A549 (cell line): ENCODE results near the gene MAPKAPK2. TPM values are rescaled to one million over a fixed set of nuclear protein-coding genes. Genes with fewer than 3 reads are reported as not detected.

Experiments used
- ATAC-seq, 2 experiments: fragments of 200-7000 bp in 1 of 2; fragments of >200 bp in 1 of 2; cut with Nextera tagmentation in 1 of 2; cut with Tn5 transposase in 1 of 2; 3 replicates each; pipeline versions ENCODE4 v1.8.0 to v1.9.1; 2018 to 2020; ENCODE audit warnings: mild to moderate bottlenecking in 1 of 2, moderate library complexity in 1 of 2
- CTCF ChIA-PET: fragments of 300-600 bp; sonication (Branson Sonifier 250); formaldehyde crosslinking; extraction: SDS; loops from one replicate; lab custom pipeline; 2021; ENCODE audit warnings: antibody characterized with exemption, inconsistent platforms; lab: Yijun Ruan, JAX
- POLR2A ChIA-PET: fragments of 350-600 bp; formaldehyde crosslinking; extraction: SDS; loops from one replicate; lab custom pipeline; 2021; ENCODE audit warnings: antibody characterized with exemption, inconsistent platforms; lab: Yijun Ruan, JAX
- DNase-seq, 2 experiments: peaks; one replicate each; pipeline versions ENCODE4 v3.0.0 to v3.0.0-alpha.2; 2011 to 2016; ENCODE audit warnings: low read depth in 1 of 2, low spot score in 1 of 2
- FAIRE-seq: peaks from 2 replicates; lab custom pipeline; 2011; peaks lifted over from hg19 to GRCh38; lab: Jason Lieb, UNC
- H3K27ac ChIP-seq, 2 experiments: fragments of >200 bp; sonication (Bioruptor Twin); formaldehyde crosslinking; 3 replicates each; pipeline ENCODE4 v1.5.1; 2016 to 2017
- H3K4me1 ChIP-seq: fragments of >200 bp; sonication (Bioruptor Twin); formaldehyde crosslinking; 3 replicates; pipeline ENCODE4 v1.6.1; 2016
- H3K4me2 ChIP-seq: fragments of >200 bp; sonication (Bioruptor Twin); formaldehyde crosslinking; 3 replicates; pipeline ENCODE4 v1.6.1; 2016
- H3K4me3 ChIP-seq: fragments of >200 bp; sonication (Bioruptor Twin); formaldehyde crosslinking; 3 replicates; pipeline ENCODE4 v1.5.1; 2016
- H3K9me3 ChIP-seq: fragments of >200 bp; sonication (Bioruptor Twin); formaldehyde crosslinking; 3 replicates; pipeline ENCODE4 v1.6.1; 2016
- ATOH8 ChIP-seq: fragments of 250-450 bp; sonication (Bioruptor Pico); IDR thresholded peaks from 2 replicates; pipeline ENCODE4 v1.5.0; 2020; ENCODE audit warnings: low read depth, mild to moderate bottlenecking, moderate library complexity
- CBX2 ChIP-seq: fragments of 200-600 bp; sonication (generic); IDR thresholded peaks from 2 replicates; pipeline ENCODE4 v1.6.1; 2016; ENCODE audit warnings: low read depth, mild to moderate bottlenecking, borderline replicate concordance
- CEBPB ChIP-seq, 2 experiments: fragments of >200 bp in 1 of 2; sonication (Bioruptor Twin) in 1 of 2; formaldehyde crosslinking in 1 of 2; IDR thresholded peaks; 2 replicates each; pipeline ENCODE4 v1.6.1; 2012 to 2016
- EP300 ChIP-seq, 2 experiments: fragments of >200 bp; sonication (Bioruptor Twin); formaldehyde crosslinking; IDR thresholded peaks; 2 replicates in 1 of 2; 3 replicates in 1 of 2; pipeline ENCODE4 v1.6.1; 2016 to 2017
- ESRRA ChIP-seq: fragments of 150-350 bp; IDR thresholded peaks from 2 replicates; pipeline ENCODE4 v1.6.1; 2014; ENCODE audit warnings: mild to moderate bottlenecking, low read length, borderline replicate concordance
- FOSL2 ChIP-seq, 2 experiments: fragments of 450-650 bp in 1 of 2; fragments of >200 bp in 1 of 2; sonication (Bioruptor Twin) in 1 of 2; formaldehyde crosslinking; IDR thresholded peaks; 2 replicates each; pipeline versions ENCODE4 v1.5.0 to v1.6.1; 2016 to 2020; ENCODE audit warnings: mild to moderate bottlenecking in 1 of 2, moderate library complexity in 1 of 2
- GATA3 ChIP-seq: IDR thresholded peaks from 2 replicates; pipeline ENCODE4 v1.6.1; 2012; ENCODE audit warnings: borderline replicate concordance
- HOXB13 ChIP-seq: fragments of 250-450 bp; sonication (Bioruptor Pico); IDR thresholded peaks from 2 replicates; pipeline ENCODE4 v1.5.0; 2020; ENCODE audit warnings: low read depth, mild to moderate bottlenecking, moderate library complexity
- HOXB5 ChIP-seq: fragments of 250-450 bp; sonication (Bioruptor Pico); IDR thresholded peaks from 2 replicates; pipeline ENCODE4 v1.5.0; 2020; ENCODE audit warnings: mild to moderate bottlenecking, moderate library complexity
- JUN ChIP-seq, 2 experiments: fragments of >200 bp; sonication (Bioruptor Twin); formaldehyde crosslinking; IDR thresholded peaks; 2 replicates in 1 of 2; 3 replicates in 1 of 2; pipeline ENCODE4 v1.6.1; 2016 to 2017
- JUNB ChIP-seq: fragments of >200 bp; sonication (Bioruptor Twin); formaldehyde crosslinking; IDR thresholded peaks from 2 replicates; pipeline ENCODE4 v1.6.1; 2016
- MAFK ChIP-seq: fragments of 450-650 bp; IDR thresholded peaks from 2 replicates; pipeline ENCODE4 v1.6.1; 2014; ENCODE audit not compliant: partially characterized antibody
- MAX ChIP-seq: IDR thresholded peaks from 2 replicates; pipeline ENCODE4 v1.6.1; 2012
- MAZ ChIP-seq: fragments of 150-350 bp; IDR thresholded peaks from 2 replicates; pipeline ENCODE4 v1.6.1; 2014; ENCODE audit warnings: antibody characterized with exemption, low read depth, low read length, borderline replicate concordance
- MYC ChIP-seq: IDR thresholded peaks from 2 replicates; pipeline ENCODE4 v1.6.1; 2012; ENCODE audit warnings: mild to moderate bottlenecking, inconsistent platforms, low read length, improper control_type of control experiment, borderline replicate concordance
- NPAS2 ChIP-seq: fragments of 250-450 bp; sonication (Bioruptor Pico); IDR thresholded peaks from 2 replicates; pipeline ENCODE4 v1.8.0; 2022; ENCODE audit warnings: mild to moderate bottlenecking, moderate library complexity, borderline replicate concordance
- NR3C1 ChIP-seq: fragments of >200 bp; sonication (Bioruptor Twin); formaldehyde crosslinking; IDR thresholded peaks from 3 replicates; pipeline ENCODE4 v1.6.1; 2017
- RARB ChIP-seq: fragments of 250-450 bp; sonication (Bioruptor Pico); IDR thresholded peaks from 2 replicates; pipeline ENCODE4 v1.8.0; 2021; ENCODE audit warnings: mild to moderate bottlenecking, moderate library complexity
- RCOR1 ChIP-seq: fragments of 150-350 bp; IDR thresholded peaks from 2 replicates; pipeline ENCODE4 v1.6.1; 2014; ENCODE audit warnings: antibody characterized with exemption, low read length, low read depth
- RFX5 ChIP-seq: fragments of 450-650 bp; IDR thresholded peaks from 2 replicates; pipeline ENCODE4 v1.7.1; 2014; ENCODE audit warnings: antibody characterized with exemption, mild to moderate bottlenecking, moderate library complexity
- ZC3H11A ChIP-seq: fragments of 450-650 bp; IDR thresholded peaks from 2 replicates; pipeline ENCODE4 v1.6.1; 2014; ENCODE audit warnings: antibody characterized with exemption, mild to moderate bottlenecking
- ZNF302 ChIP-seq: fragments of 250-450 bp; sonication (Bioruptor Pico); IDR thresholded peaks from 2 replicates; pipeline ENCODE4 v1.9.0; 2021; ENCODE audit warnings: inconsistent platforms, mild to moderate bottlenecking, moderate library complexity
- WGBS: methylation state at CpG from one replicate; pipeline ENCODE4 v1.1.6; 2017; ENCODE audit errors: missing lambda C conversion rate; 5-methylcytosine and 5-hydroxymethylcytosine counted together
- polyA plus RNA-seq, 4 experiments: library from polyadenylated mRNA; depleted of rRNA in 3 of 4; stranded (reverse); fragments of >200 nt; fragmentation: RNase III in 1 of 4; extraction: RNeasy Plus Mini Kit Qiagen cat#74134 plus additional on column Dnase treatment in 1 of 4; gene quantifications; 2 replicates in 3 of 4; 3 replicates in 1 of 4; pipeline ENCODE4 v1.2.3, GENCODE V29; 2011 to 2017

MAPKAPK2 gene
- polyA plus RNA-seq, 2 of the 4 experiments (the other 2 are of a cell fraction) = 37.2 to 43.0 TPM

- DNase-seq = peak in 1 of 2 experiments; percentile 66
- FAIRE-seq = no peak
- Histone ChIP-seq H3K4me2 (peak overlapping the region; percentile 76), H3K4me1 (peaks cover 94% of the 10 kb centered on the region), H3K27ac (peak overlapping the region; percentile 74 to 85), H3K9me3 (no peaks in the 10 kb centered on the region), H3K4me3 (no peak overlapping the region)
- ChIA-PET CTCF (interaction anchor here (1.8 to 12.1 kb wide), 5 partner anchors 11 to 198 kb away, joined by 6 to 116 read pairs (median 10); no protein-coding TSS in a partner anchor), POLR2A (interaction anchor here (2.1 kb wide), 1 partner anchor 29 kb away, joined by 4 read pairs; the partner anchor contains the start of gene MAPKAPK2)
- 29% methylated on average over 6 of the region's 6 CpGs for WGBS
- peak; percentile 30 to 52; a peak in 4 of 6 replicates for ATAC-seq
- TF ChIP-seq GATA3 (peak; percentile 39; the same call in 1 of the 2 replicates), MYC (no peak), MAFK (peak; percentile 38)
Observed at GRCh38 chr1:206713910-206714312, 29.2 kb downstream of the MAPKAPK2 start.

GRCh38 chr1:206714331-206715058, 29.8 kb downstream of the MAPKAPK2 start:
- Histone ChIP-seq H3K27ac (peak overlapping the region; percentile 74 to 85), H3K9me3 (no peaks in the 10 kb centered on the region), H3K4me2 (peak overlapping the region; percentile 76), H3K4me3 (no peak overlapping the region), H3K4me1 (peaks cover 94% of the 10 kb centered on the region)
- FAIRE-seq = no peak
- TF ChIP-seq JUN (IDR thresholded peaks at IDR 0.05) = peak in 1 of 2 experiments; percentile 79; a peak in 2 of 5 replicates
- no peak for TF ChIP-seq GATA3
- no peak for TF ChIP-seq NR3C1
- TF ChIP-seq EP300 (IDR thresholded peaks at IDR 0.05) = peak in 1 of 2 experiments; percentile 25; a peak in 1 of 5 replicates
- TF ChIP-seq ZNF302 = no peak
- no peak for TF ChIP-seq ZC3H11A
- no peak for TF ChIP-seq ESRRA
- no peak for TF ChIP-seq RCOR1
- no peak for TF ChIP-seq MAX
- TF ChIP-seq HOXB5 = no peak
- peak; percentile 67; the same call in 1 of the 2 replicates for TF ChIP-seq FOSL2 (IDR thresholded peaks at IDR 0.05)
- peak; percentile 67 for TF ChIP-seq FOSL2 (CRISPR knock-in tag; IDR thresholded peaks at IDR 0.05)
- 0 out of 4 replicates have a peak, but pooled peaks of 1 of the 2 experiments have one; percentile 7 for TF ChIP-seq CEBPB (IDR thresholded peaks at IDR 0.05)
- peak; percentile 57 for TF ChIP-seq JUNB
- TF ChIP-seq HOXB13 = no peak
- 0 out of 2 replicates have a peak, but pooled peaks have one; percentile 24 for TF ChIP-seq ATOH8 (CRISPR knock-in tag)
- peak in 1 of 2 experiments; percentile 85 for DNase-seq
- 4% methylated on average over 9 of the region's 9 CpGs for WGBS
- ATAC-seq = peak; percentile 72 to 74
- POLR2A ChIA-PET = interaction anchor here (2.1 kb wide), 1 partner anchor 30 kb away, joined by 4 read pairs; the partner anchor contains the start of gene MAPKAPK2
- CTCF ChIA-PET = interaction anchor here (0.6 to 12.1 kb wide), 8 partner anchors 11 to 198 kb away, joined by 3 to 116 read pairs (median 6); no protein-coding TSS in a partner anchor

GRCh38 chr1:206715120-206715519, 30.4 kb downstream of the MAPKAPK2 start:
- ATAC-seq (peak in 1 of 2 experiments; percentile 3; a peak in 3 of 6 replicates), FAIRE-seq (no peak), DNase-seq (no peak)
- Histone ChIP-seq H3K27ac (peak overlapping the region; percentile 74 to 85), H3K4me1 (peaks cover 93% of the 10 kb centered on the region), H3K4me3 (no peak overlapping the region), H3K4me2 (peak overlapping the region; percentile 76), H3K9me3 (no peaks in the 10 kb centered on the region)
- TF ChIP-seq CBX2 (no peak), RFX5 (no peak), MAZ (no peak), RARB (CRISPR knock-in tag) (no peak), ESRRA (no peak), NPAS2 (CRISPR knock-in tag) (no peak), HOXB13 (no peak)
- 84% methylated on average over 4 of the region's 4 CpGs for WGBS
- POLR2A ChIA-PET = interaction anchor here (2.1 kb wide), 1 partner anchor 31 kb away, joined by 4 read pairs; the partner anchor contains the start of gene MAPKAPK2
- CTCF ChIA-PET = interaction anchor here (0.6 to 12.1 kb wide), 11 partner anchors 10 to 197 kb away, joined by 3 to 116 read pairs (median 5); no protein-coding TSS in a partner anchor
